ENCODE results near the gene IER5. TPM values are rescaled to one million over a fixed set of nuclear protein-coding genes. Genes with fewer than 3 reads are reported as not detected.

Gene IER5
- polyA plus RNA-seq, 1 donor from 2014 or later: 31.0 TPM

GRCh38 chr1:181097242-181097641 lies 8.7 kb downstream of the IER5 start:
- Mint-ChIP-seq H3K27ac (no peak overlapping the region), H3K9me3 (no peaks in the 10 kb centered on the region), H3K36me3 (peaks cover 13% of the 10 kb centered on the region), H3K27me3 (no peaks in the 10 kb centered on the region), H3K4me1 (peaks cover 37 to 51% (median 40%) of the 10 kb centered on the region in 3 donors), H3K4me3 (no peak overlapping the region)

- Mint-ChIP-seq H3K36me3 (peaks cover 8% of the 10 kb centered on the region), H3K9me3 (no peaks in the 10 kb centered on the region), H3K4me3 (peak overlapping the region in 2 of 4 donors; percentile 11 to 58), H3K27ac (peak overlapping the region in 1 of 3 donors; percentile 17), H3K27me3 (no peaks in the 10 kb centered on the region), H3K4me1 (peaks cover 37 to 47% (median 38%) of the 10 kb centered on the region in 3 donors)
Measured at GRCh38 chr1:181099152-181100014, 10.9 kb downstream of the IER5 start.

- H3K36me3 Mint-ChIP-seq: peaks cover 4% of the 10 kb centered on the region
- no peaks in the 10 kb centered on the region for H3K9me3 Mint-ChIP-seq
- no peak overlapping the region for H3K27ac Mint-ChIP-seq
- no peaks in the 10 kb centered on the region for H3K27me3 Mint-ChIP-seq
- peak overlapping the region in 3 of 4 donors; percentile 11 to 58 (median 43) for H3K4me3 Mint-ChIP-seq
- H3K4me1 Mint-ChIP-seq: peaks cover 33 to 44% (median 37%) of the 10 kb centered on the region in 3 donors
Measured at GRCh38 chr1:181100015-181100905, 11.8 kb downstream of the IER5 start.

GRCh38 chr1:181100934-181101333 lies 12.4 kb downstream of the IER5 start:
- H3K4me1 Mint-ChIP-seq: peaks cover 36 to 45% (median 37%) of the 10 kb centered on the region in 3 donors
- no peaks in the 10 kb centered on the region for H3K27me3 Mint-ChIP-seq
- peaks cover 2% of the 10 kb centered on the region for H3K36me3 Mint-ChIP-seq
- peak overlapping the region in 1 of 4 donors; percentile 5 for H3K4me3 Mint-ChIP-seq
- H3K27ac Mint-ChIP-seq: peak overlapping the region in 1 of 3 donors; percentile 31
- H3K9me3 Mint-ChIP-seq: no peaks in the 10 kb centered on the region

- Mint-ChIP-seq H3K27ac (peak overlapping the region in 1 of 3 donors; percentile 58), H3K9me3 (no peaks in the 10 kb centered on the region), H3K36me3 (peaks cover 2% of the 10 kb centered on the region), H3K4me3 (no peak overlapping the region), H3K4me1 (peaks cover 38 to 44% (median 39%) of the 10 kb centered on the region in 3 donors), H3K27me3 (no peaks in the 10 kb centered on the region)
Measured at GRCh38 chr1:181101581-181102226, 13.2 kb downstream of the IER5 start.

GRCh38 chr1:181102841-181103240 lies 14.3 kb downstream of the IER5 start:
- H3K4me3 Mint-ChIP-seq: peak overlapping the region in 1 of 4 donors; percentile 84
- no peaks in the 10 kb centered on the region for H3K27me3 Mint-ChIP-seq
- no peaks in the 10 kb centered on the region for H3K9me3 Mint-ChIP-seq
- H3K36me3 Mint-ChIP-seq: peaks cover 2% of the 10 kb centered on the region
- H3K27ac Mint-ChIP-seq: peak overlapping the region in 1 of 3 donors; percentile 92
- peaks cover 39 to 46% (median 46%) of the 10 kb centered on the region in 3 donors for H3K4me1 Mint-ChIP-seq

GRCh38 chr1:181103399-181103798 lies 14.9 kb downstream of the IER5 start:
- H3K27me3 Mint-ChIP-seq: no peaks in the 10 kb centered on the region
- peak overlapping the region in 1 of 3 donors; percentile 92 for H3K27ac Mint-ChIP-seq
- H3K4me3 Mint-ChIP-seq: peak overlapping the region in 1 of 4 donors; percentile 84
- H3K4me1 Mint-ChIP-seq: peaks cover 36 to 43% (median 41%) of the 10 kb centered on the region in 3 donors
- H3K9me3 Mint-ChIP-seq: no peaks in the 10 kb centered on the region
- peaks cover 2% of the 10 kb centered on the region for H3K36me3 Mint-ChIP-seq

- Mint-ChIP-seq H3K27ac (peak overlapping the region; percentile 92 to 96 (median 95)), H3K4me1 (peaks cover 34 to 37% (median 36%) of the 10 kb centered on the region in 3 donors), H3K27me3 (no peaks in the 10 kb centered on the region), H3K9me3 (no peaks in the 10 kb centered on the region), H3K36me3 (peaks cover 2% of the 10 kb centered on the region), H3K4me3 (peak overlapping the region; percentile 84 to 92 (median 86))
Measured at GRCh38 chr1:181104042-181104789, 15.7 kb downstream of the IER5 start.

- Mint-ChIP-seq H3K36me3 (peaks cover 2% of the 10 kb centered on the region), H3K4me1 (peaks cover 29 to 32% (median 31%) of the 10 kb centered on the region in 3 donors), H3K9me3 (no peaks in the 10 kb centered on the region), H3K27ac (peak overlapping the region; percentile 92 to 96 (median 95)), H3K4me3 (peak overlapping the region; percentile 84 to 92 (median 86)), H3K27me3 (no peaks in the 10 kb centered on the region)
Measured at GRCh38 chr1:181104790-181105133, 16.3 kb downstream of the IER5 start.

- H3K27me3 Mint-ChIP-seq: no peaks in the 10 kb centered on the region
- H3K4me1 Mint-ChIP-seq: peaks cover 25 to 29% (median 28%) of the 10 kb centered on the region in 3 donors
- peak overlapping the region; percentile 43 to 94 (median 86) for H3K27ac Mint-ChIP-seq
- peaks cover 2% of the 10 kb centered on the region for H3K36me3 Mint-ChIP-seq
- peak overlapping the region; percentile 84 to 94 (median 90) for H3K4me3 Mint-ChIP-seq
- H3K9me3 Mint-ChIP-seq: no peaks in the 10 kb centered on the region
Measured at GRCh38 chr1:181105134-181106021, 16.9 kb downstream of the IER5 start.

GRCh38 chr1:181106022-181106312 lies 17.5 kb downstream of the IER5 start:
- peak overlapping the region; percentile 43 to 94 (median 86) for H3K27ac Mint-ChIP-seq
- H3K36me3 Mint-ChIP-seq: peaks cover 2% of the 10 kb centered on the region
- H3K9me3 Mint-ChIP-seq: no peaks in the 10 kb centered on the region
- no peaks in the 10 kb centered on the region for H3K27me3 Mint-ChIP-seq
- H3K4me1 Mint-ChIP-seq: peaks cover 24 to 27% (median 24%) of the 10 kb centered on the region in 3 donors
- H3K4me3 Mint-ChIP-seq: peak overlapping the region; percentile 83 to 94 (median 88)

- Mint-ChIP-seq H3K36me3 (peaks cover 2% of the 10 kb centered on the region), H3K9me3 (no peaks in the 10 kb centered on the region), H3K27me3 (no peaks in the 10 kb centered on the region), H3K4me3 (peak overlapping the region in 3 of 4 donors; percentile 83 to 94 (median 87)), H3K4me1 (peaks cover 24 to 26% (median 25%) of the 10 kb centered on the region in 3 donors), H3K27ac (peak overlapping the region in 2 of 3 donors; percentile 43 to 94)
Measured at GRCh38 chr1:181106479-181106878, 18.0 kb downstream of the IER5 start.

- H3K4me1 Mint-ChIP-seq: peaks cover 26 to 36% (median 35%) of the 10 kb centered on the region in 3 donors
- peaks cover 2% of the 10 kb centered on the region for H3K36me3 Mint-ChIP-seq
Measured at GRCh38 chr1:181107711-181108110, 19.2 kb downstream of the IER5 start.

More at GRCh38 chr1:181107711-181108110, 19.2 kb downstream of the IER5 start:
- peaks cover 3% of the 10 kb centered on the region for H3K27me3 Mint-ChIP-seq
- H3K27ac Mint-ChIP-seq: peak overlapping the region in 1 of 3 donors; percentile 94
- H3K9me3 Mint-ChIP-seq: no peaks in the 10 kb centered on the region
- peak overlapping the region in 1 of 4 donors; percentile 87 for H3K4me3 Mint-ChIP-seq

Data from IgD-negative memory B cell (primary cell).